ENCODE data around the gene H6PD. TPM values are rescaled to one million over a fixed set of nuclear protein-coding genes. Genes with fewer than 3 reads are reported as not detected.

H6PD gene
- polyA plus RNA-seq, 1 donor (not counting 4 experiments of a cell fraction or from before 2014, with no cell fraction given): 3.3 TPM

DNA sequence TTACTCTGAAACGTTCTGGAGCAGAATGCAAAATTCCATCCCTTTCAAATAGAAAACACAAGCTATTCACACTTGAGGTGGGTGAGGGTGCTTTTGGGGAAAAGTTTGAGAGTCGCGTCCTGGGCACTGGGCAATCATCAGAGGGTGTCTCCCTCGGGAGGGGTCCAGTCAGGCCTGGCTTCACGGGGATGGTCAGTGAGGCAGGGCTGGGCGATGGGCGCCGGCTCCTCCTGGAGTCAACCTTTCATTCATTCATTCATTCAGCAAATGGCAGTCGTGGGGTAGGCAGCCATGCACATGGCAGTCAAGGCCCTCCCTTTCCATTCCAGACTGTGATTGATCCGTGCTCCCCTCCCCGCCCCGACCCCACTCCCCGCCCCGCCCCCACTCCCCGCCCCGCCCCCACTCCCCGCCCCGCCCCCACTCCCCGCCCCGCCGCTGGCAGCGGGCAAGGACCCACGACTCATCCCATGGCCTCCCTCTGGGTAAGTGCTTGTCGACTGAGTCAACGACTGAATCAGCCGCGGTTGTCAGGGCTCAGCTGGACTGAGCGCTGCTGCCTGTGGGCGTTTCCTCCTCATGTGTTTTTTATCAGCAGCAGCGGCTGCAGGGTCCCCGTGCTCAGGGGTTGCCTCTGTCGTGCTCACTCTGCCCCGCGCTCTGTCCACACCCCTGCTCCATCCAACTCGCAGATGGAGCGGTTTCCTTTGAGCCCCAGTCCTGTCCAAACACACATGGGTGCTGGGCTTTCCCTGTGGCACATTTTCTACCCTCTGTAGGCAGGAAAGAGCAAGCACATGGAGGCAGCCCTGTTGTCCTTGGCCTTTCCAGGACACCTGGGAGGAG lies 45.7 kb downstream of the H6PD start:
- FAIRE-seq (peak; percentile 87), DNase-seq (ENCODE audit: low read depth, low spot score) (no peak)
- peak overlapping the region; percentile 20 for H3K9ac ChIP-seq (ENCODE audit: control insufficient read depth, extremely low read depth, insufficient read depth, low read length)

DNA sequence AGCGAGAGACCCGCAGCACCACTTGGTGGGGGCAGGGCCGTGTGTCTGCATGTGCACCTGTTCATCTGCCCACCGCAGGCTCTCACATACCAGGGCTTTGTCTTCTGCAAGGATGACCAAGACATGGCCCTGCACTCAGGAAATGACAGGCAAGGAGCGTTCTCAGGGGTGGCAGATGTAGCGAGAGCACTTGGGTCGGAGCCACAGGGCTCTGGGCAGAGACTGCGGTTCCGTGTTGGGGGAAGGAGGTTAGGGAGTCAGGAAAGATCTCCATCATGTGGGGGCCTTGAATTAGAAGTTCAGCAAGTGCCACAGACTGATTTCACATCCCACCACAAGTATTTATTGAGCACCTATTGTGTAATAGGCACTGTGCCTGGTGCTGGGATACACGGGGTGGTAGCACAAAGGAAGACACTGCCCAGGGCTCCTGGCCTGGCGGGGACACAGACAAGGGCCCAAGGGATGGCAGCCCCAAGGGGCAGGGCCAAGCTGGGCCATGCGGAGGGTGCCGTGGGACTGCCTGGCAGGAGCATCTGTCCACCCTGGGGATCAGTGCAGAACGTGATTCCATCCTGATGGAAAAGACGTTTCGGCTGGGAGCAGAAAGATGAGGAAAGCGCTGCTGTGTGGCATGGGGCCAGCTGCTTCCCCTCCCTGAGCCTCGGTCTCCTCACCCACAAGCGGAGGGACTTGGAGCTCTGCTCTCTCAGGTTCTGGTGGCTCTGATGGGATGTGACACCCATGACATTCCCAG lies 46.7 kb downstream of the H6PD start:
- no peak overlapping the region for H2AFZ ChIP-seq (ENCODE audit: control insufficient read depth, low read length)
- no peaks in the 10 kb centered on the region for H3K9me3 ChIP-seq (ENCODE audit: control insufficient read depth, low read depth, low read length)

More for the DNA sequence above, 45.7 kb downstream of the H6PD start:
- no peaks in the 10 kb centered on the region for H3K9me3 ChIP-seq (ENCODE audit: control insufficient read depth, low read depth, low read length)
- peak overlapping the region; percentile 35 for H2AFZ ChIP-seq (ENCODE audit: control insufficient read depth, low read length)
- peak overlapping the region in 1 of 3 experiments; percentile 16 for H3K4me3 ChIP-seq (ENCODE audit: control insufficient read depth in 2 of 3, extremely low read depth in 1 of 3, insufficient read depth in 2 of 3, low read depth in 1 of 3, low read length in 3 of 3)
- dilution Hi-C loops (cut with MboI; ENCODE audit: extremely low pct_ligation_motif_present, low sequenced_read_pairs): no loop called here
- peak overlapping the region; percentile 72 for H3K4me2 ChIP-seq (ENCODE audit: control insufficient read depth, extremely low read depth, insufficient read depth, low read depth, low read length)
- no peaks in the 10 kb centered on the region for H3K79me2 ChIP-seq (ENCODE audit: control insufficient read depth, insufficient read depth, low read length)
- H3K4me1 ChIP-seq (ENCODE audit: control insufficient read depth, extremely low read depth, insufficient read depth, low read length): peaks cover 29% of the 10 kb centered on the region
- H3K36me3 ChIP-seq (ENCODE audit: control insufficient read depth in 2 of 2, extremely low read depth in 1 of 2, insufficient read depth in 2 of 2, low read length in 2 of 2): no peaks in the 10 kb centered on the region
- H3K27ac ChIP-seq (ENCODE audit: control insufficient read depth, insufficient read depth, low read length): peak overlapping the region; percentile 25
- H3K27me3 ChIP-seq (ENCODE audit: control insufficient read depth, extremely low read depth, insufficient read depth, low read length): no peaks in the 10 kb centered on the region
- H4K20me1 ChIP-seq (ENCODE audit: control insufficient read depth, extremely low read depth, insufficient read depth, low read length): no peaks in the 10 kb centered on the region
- TF ChIP-seq, protein P1, sequence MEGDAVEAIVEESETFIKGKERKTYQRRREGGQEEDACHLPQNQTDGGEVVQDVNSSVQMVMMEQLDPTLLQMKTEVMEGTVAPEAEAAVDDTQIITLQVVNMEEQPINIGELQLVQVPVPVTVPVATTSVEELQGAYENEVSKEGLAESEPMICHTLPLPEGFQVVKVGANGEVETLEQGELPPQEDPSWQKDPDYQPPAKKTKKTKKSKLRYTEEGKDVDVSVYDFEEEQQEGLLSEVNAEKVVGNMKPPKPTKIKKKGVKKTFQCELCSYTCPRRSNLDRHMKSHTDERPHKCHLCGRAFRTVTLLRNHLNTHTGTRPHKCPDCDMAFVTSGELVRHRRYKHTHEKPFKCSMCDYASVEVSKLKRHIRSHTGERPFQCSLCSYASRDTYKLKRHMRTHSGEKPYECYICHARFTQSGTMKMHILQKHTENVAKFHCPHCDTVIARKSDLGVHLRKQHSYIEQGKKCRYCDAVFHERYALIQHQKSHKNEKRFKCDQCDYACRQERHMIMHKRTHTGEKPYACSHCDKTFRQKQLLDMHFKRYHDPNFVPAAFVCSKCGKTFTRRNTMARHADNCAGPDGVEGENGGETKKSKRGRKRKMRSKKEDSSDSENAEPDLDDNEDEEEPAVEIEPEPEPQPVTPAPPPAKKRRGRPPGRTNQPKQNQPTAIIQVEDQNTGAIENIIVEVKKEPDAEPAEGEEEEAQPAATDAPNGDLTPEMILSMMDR (optimal IDR thresholded peaks at IDR 0.05 in 1 of 3, IDR thresholded peaks at IDR 0.05 in 1 of 3, conservative IDR thresholded peaks at IDR 0.05 in 1 of 3; ENCODE audit: extremely low read depth in 1 of 3, insufficient read depth in 2 of 3, low read length in 3 of 3): peak in 1 of 3 experiments; percentile 30
- no peak for TF ChIP-seq EZH2 (IDR thresholded peaks at IDR 0.05; ENCODE audit: low read length)
- no peaks in the 10 kb centered on the region for H3K9me1 ChIP-seq (ENCODE audit: control insufficient read depth, extremely low read depth, insufficient read depth, low read length)

More for the DNA sequence above, 46.7 kb downstream of the H6PD start:
- dilution Hi-C loops (cut with MboI; ENCODE audit: extremely low pct_ligation_motif_present, low sequenced_read_pairs): no loop called here
- no peaks in the 10 kb centered on the region for H3K36me3 ChIP-seq (ENCODE audit: control insufficient read depth in 2 of 2, extremely low read depth in 1 of 2, insufficient read depth in 2 of 2, low read length in 2 of 2)
- DNase-seq (ENCODE audit: low read depth, low spot score) (no peak), FAIRE-seq (peak; percentile 53)
- H3K27me3 ChIP-seq (ENCODE audit: control insufficient read depth, extremely low read depth, insufficient read depth, low read length): no peaks in the 10 kb centered on the region
- TF ChIP-seq, protein P1 (optimal IDR thresholded peaks at IDR 0.05 in 1 of 3, IDR thresholded peaks at IDR 0.05 in 1 of 3, conservative IDR thresholded peaks at IDR 0.05 in 1 of 3; ENCODE audit: extremely low read depth in 1 of 3, insufficient read depth in 2 of 3, low read length in 3 of 3): no peak
- TF ChIP-seq EZH2 (IDR thresholded peaks at IDR 0.05; ENCODE audit: low read length): no peak
- no peaks in the 10 kb centered on the region for H3K79me2 ChIP-seq (ENCODE audit: control insufficient read depth, insufficient read depth, low read length)
- H3K9ac ChIP-seq (ENCODE audit: control insufficient read depth, extremely low read depth, insufficient read depth, low read length): peak overlapping the region; percentile 20
- H3K9me1 ChIP-seq (ENCODE audit: control insufficient read depth, extremely low read depth, insufficient read depth, low read length): no peaks in the 10 kb centered on the region
- H4K20me1 ChIP-seq (ENCODE audit: control insufficient read depth, extremely low read depth, insufficient read depth, low read length): no peaks in the 10 kb centered on the region
- no peak overlapping the region for H3K27ac ChIP-seq (ENCODE audit: control insufficient read depth, insufficient read depth, low read length)
- no peak overlapping the region for H3K4me3 ChIP-seq (ENCODE audit: control insufficient read depth in 2 of 3, extremely low read depth in 1 of 3, insufficient read depth in 2 of 3, low read depth in 1 of 3, low read length in 3 of 3)
- H3K4me1 ChIP-seq (ENCODE audit: control insufficient read depth, extremely low read depth, insufficient read depth, low read length): peaks cover 21% of the 10 kb centered on the region
- H3K4me2 ChIP-seq (ENCODE audit: control insufficient read depth, extremely low read depth, insufficient read depth, low read depth, low read length): peak overlapping the region; percentile 72

Measured in keratinocyte (primary cell).